ENCODE results near the gene LPP.

GRCh38 chr3:188383748-188384147 lies 229.8 kb downstream of the LPP start:
- TF ChIP-seq CTCF (conservative IDR thresholded peaks at IDR 0.05; ENCODE audit: low read depth, low read length) (no peak), EZH2 (IDR thresholded peaks at IDR 0.05; ENCODE audit: low read length, unreplicated experiment) (no peak)

Data from PC-3 (cell line).